HG02840 (cell line): ENCODE measurements around the gene CR1L.
"Not testable (repeated sequence)": the region's sequence is repeated elsewhere in the genome, so short reads cannot be mapped to it uniquely, and the experiment has no call there.

Source experiments
- ATAC-seq: cut with Tn5 transposase; IDR thresholded peaks from one replicate; pipeline ENCODE4 v1.9.1; 2021; ENCODE audit warnings: mild to moderate bottlenecking, moderate library complexity, moderate number of reproducible peaks; ENCODE audit not compliant: unreplicated experiment, low FRiP score

CR1L gene

DNA sequence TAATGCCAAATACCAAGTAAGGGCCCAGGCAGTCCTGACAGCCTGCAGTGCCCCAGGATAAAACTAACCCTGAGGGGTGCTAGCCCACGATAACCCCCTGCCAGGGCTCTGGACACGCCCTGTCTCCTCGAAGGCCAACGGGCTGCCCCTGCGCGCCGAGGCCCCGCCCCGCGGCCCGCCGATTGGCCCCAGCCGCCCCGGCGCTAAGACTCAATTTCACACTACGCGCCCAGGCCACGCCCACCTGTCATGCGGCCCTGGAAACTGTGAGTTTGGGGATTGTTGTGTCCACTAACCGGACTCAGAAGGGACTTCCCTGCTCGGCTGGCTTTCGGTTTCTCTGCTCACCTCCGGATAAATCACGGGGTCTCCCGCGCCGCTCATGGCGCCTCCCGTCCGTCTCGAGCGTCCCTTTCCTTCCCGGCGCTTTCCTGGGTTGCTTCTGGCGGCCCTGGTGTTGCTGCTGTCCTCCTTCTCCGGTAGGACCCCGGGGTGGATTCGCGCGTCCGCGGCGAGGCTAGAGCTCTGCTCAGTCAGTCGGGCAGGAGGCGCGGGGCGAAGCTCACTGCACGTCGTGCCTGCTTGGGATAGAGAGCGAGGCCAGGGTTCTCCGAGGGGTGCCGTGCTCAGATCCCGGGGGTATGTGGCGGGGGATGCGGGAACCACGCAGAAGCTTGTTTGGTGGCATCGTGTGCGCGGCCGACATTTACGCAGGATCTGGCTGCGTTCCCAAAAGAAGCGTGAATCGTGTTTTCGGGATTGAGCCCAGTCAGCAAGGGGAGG lies at the start of gene CR1L:
Gene CR1L, plus strand, starts transcription at position 282 of the 783 bp plus-strand sequence. Its CDS starts 101 bp downstream, at position 383.
- ATAC-seq = peak; percentile 91

DNA sequence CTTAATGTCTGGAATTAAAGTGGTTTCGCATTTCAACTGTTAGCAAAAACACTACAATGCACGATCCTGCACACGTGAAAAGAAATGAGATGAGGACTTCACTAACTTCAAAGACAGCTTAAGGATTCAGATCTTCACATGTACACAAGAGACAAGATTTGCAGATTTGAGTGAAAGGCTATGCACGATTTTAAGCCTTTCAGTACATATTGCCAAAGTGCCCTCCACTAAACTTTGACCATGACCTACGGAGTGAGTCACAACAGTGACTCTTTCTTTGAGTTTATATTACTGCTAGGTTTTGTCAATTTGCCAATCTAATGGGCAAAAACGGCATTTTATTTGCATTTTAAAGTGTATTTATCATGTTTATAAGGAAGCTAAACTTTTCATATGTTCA lies 41.2 kb upstream of the CR1L start:
- no peak for ATAC-seq

DNA sequence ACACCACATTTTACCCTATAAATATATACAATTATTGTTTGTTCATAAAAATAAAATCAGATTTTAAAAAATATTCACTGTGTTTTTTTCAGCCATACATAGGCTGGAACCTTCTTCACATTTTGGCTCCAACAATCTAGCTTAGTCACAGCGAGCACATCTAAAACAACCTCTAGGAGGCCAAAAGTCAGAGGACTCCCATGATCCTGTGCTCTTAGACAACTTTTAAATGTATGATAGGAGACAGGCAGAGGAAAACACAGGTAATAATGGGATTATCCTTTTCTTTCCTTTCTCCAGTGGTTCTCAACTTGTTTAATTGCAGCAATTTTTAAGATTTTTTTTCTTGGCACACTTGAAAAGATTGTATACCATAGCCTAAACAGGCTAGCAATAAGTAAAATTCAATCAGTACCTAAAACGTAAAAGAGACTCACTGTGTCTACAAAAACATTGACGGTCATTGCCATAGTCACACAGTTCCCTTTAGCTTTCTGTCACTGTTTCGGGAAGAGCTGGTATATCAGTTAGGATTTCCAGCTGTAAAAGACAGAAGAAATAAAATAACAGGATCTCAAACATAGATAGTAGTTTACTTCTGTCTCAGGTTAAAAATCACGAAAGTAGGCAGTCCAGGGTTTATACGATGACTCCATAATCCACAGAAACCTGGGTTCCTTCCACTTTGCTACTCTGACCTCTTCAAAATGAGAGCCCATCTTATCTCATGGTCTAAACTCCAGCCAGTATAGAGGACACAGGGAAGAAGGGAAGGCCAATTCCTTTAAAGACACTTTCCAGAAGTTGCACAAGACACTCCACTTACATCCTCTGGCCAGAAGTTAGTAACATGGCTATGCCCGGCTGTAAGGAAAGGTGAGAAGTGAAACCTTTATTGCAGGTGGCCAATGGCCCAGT lies 39.2 kb upstream of the CR1L start:
- no peak for ATAC-seq

DNA sequence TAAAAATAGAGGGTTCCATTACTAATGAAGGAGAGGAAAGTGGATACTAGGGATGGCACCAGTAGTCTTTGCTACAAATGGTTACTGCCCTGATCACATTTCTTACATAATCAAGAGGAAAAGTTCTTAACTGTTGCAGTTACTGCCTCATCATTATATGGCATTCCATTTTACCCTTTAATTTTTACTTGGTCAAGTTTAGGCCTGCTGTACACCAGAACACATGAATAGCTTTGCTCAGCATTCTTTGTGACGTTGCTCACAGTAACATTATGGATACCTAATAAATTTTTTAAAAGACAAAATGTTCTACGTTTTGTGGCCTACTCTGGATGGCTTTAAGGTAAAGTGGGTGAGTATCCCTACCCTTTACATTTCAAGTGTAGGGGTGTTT lies 38.6 kb upstream of the CR1L start:
- no peak for ATAC-seq

DNA sequence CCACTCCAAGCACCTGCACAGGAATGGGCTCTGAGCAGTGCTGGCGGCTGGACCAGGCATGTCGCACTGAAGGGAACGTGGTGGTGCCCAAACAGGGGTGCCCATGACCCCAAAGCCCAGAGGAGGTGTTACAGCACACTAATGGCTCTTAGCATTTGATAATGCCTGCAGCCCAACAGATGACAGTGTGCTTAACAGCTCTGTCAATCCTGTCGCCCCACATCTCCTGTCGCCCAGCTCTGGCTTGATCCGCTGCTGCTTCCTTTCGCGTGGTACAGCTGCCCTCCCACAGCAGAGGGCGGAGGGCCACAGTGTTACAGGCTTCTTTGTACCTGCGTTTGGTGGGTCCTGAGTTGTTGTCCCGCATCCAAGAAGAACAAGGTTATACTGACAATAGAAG lies 32.2 kb upstream of the CR1L start:
- no peak for ATAC-seq

DNA sequence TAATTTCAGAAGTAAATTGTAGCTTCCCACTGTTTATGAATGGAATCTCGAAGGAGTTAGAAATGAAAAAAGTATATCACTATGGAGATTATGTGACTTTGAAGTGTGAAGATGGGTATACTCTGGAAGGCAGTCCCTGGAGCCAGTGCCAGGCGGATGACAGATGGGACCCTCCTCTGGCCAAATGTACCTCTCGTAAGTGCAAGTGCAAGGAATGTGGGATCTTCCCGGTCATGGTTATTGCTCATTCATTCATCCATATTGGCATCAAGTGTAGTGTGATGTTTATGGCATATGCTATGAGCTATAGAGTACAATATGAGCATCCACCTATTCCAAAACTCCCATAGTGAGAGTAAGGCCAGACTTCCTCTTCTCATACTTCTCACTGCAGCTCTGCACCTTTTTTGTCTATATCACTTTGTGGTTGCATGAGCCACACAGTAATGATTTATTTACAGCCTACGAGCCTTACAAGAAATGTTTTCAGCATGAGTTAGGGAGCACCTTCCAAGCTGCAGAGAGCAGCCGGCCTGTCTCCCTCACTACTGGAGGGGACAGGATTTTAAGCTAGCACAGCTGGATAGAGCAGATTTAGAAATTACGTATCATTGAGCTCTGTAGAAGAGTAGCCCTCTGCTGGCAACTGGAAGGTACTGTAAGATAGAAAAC lies 24.9 kb upstream of the CR1L start:
- peak; percentile 71 for ATAC-seq

DNA sequence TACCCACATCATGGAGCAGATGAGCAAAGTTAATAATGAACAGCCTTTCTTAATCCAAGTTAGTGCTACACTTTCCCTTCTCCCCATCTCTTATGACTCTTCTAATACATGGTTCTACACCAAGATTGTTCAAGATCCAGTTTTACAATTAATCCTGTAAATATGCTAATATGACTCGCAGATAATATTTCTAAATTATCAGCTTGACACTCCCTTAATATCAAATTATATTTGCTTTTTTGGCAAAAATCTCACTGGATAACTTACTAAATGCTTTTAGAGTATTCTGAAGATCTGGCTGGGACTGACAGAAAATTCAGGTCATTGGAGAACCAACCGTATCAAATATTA lies 24.4 kb upstream of the CR1L start:
- ATAC-seq = no peak

DNA sequence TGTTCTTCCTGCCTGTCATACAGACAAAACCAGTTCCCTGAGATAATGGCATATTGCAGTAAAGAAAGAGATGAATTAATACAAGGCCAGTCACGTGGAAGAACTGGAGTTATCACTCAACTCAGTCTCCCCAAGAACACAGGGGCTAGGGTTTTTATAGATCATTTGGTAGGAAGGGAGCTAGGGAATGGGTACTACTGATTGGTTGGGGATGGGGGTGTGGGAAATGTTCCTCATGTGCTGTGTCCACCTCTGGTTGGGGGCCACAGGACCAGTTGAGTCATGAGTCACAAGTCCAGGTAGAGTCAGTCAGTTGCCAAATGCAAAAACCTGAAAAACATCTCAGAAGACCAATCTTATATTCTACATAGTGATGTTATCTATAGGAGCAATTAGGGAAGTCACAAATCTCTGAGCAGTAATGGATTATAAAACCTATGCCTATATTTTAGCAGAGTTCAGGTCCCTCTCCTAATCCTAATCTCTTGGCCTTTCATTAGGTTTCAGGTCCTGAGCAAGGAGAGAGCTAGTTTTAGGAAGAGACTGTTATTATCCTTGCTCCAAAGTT lies 19.3 kb upstream of the CR1L start:
- not testable (repeated sequence) for ATAC-seq

DNA sequence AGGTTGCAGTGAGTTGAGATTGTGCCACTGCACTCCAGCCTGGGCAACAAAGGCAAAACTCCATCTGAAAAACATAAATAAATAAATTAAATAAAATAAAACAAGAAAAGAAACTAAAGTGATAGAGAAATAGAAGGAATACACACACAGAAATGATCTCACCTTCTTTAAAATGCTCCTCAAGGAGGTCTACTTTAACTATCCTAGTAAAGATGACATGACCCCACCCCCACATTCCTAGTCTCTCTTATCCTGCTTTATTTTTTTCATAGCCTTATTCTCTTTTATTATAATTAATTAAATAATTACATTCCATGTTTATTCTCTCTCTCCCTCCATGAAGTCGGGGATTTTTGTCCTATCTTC lies 18.0 kb upstream of the CR1L start:
- ATAC-seq = no peak

DNA sequence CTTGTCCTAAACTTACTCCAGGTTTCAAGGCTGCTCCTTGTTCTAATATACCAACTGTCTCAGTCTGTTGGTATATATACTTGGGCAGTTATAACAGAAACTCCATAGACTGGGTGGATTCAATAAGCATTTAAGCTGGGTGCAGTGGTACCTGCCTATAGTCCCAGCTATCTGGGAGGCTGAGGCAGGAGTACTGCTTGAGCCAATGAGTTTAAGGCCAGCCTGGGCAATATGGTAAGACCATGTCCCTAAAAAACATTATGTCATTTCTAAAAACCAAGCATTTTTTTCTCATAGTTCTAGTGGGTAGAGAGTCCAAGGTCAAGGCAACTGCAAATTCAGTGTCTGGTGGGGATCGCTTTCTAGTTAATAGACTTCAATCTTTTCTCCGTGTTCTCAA lies 17.4 kb upstream of the CR1L start:
- ATAC-seq = no peak

DNA sequence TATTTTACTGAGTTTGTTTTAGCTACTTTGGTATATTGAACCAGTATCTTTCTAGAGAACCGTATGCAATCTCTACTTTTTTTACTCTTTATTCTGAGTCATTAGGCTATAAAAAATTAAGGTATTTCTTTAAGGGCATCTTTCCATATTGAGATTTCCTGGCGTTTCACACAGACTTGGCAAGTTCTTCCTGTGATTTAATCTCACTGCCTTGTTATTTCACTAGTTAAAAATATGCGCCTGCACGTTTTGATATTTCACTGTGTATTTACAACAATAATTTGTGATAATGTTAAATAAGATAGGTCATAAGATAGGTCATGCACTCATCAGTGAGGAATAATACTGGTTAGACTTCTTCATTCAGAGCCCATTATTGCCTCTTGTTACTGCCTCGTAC lies 16.2 kb upstream of the CR1L start:
- no peak for ATAC-seq

DNA sequence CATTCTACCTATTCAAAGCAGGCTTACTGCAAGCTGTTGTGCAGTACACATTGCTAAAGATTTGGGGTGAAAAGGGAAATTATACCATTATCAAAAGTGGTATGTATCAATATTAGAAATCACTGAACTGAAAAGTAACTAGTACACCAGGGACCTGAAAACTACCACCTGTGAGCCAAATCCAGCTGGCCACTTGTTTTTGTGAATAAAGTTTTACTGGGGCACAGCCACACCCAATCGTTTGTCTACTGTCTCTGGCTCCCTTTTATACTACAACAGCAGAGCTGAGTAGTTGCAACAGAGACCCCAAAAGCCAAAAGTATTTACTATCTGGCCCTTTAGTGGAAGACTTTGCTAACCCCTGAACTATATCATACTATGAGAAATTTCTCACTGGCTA lies 13.8 kb upstream of the CR1L start:
- no peak for ATAC-seq

DNA sequence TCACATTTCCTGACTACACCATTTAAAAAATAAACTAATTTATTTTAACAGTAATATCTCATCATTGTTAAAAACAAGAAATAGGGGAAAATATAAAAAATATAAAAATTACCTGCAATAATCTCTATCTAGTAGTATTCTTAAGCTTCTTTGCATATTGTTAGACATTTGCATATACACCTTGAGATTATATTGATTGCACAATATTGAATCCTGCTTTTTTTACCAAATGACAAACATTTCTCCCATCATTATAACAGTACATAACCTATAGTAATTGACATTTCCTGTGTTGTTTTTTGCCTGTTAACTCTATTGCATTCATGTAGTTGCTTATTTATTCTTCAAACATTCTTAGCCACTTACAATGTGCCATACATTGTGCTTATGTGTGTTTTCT lies 11.7 kb upstream of the CR1L start:
- ATAC-seq = no peak

DNA sequence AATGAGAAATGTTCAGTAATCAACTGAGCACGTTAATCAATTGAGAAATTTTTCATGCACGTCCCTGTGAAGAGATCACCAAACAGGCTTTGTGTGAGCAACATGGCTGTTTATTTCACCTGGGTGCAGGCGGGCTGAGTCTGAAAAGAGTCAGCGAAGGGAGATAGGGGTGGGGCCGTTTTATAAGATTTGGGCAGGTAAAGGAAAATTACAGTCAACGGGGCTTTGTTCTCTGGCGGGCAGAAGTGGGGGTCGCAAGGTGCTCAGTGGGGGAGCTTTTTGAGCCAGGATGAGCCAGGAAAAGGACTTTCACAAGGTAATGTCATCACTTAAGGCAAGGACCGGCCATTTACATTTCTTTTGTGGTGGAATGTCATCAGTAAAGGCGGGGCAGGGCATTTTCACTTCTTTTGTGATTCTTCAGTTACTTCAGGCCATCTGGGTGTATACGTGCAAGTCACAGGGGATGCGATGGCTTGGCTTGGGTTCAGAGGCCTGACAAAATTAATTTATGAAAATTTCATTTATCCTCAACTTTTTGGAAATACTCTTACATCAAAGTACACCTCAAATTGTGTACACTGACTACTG lies 11.1 kb upstream of the CR1L start:
- not testable (repeated sequence) for ATAC-seq

DNA sequence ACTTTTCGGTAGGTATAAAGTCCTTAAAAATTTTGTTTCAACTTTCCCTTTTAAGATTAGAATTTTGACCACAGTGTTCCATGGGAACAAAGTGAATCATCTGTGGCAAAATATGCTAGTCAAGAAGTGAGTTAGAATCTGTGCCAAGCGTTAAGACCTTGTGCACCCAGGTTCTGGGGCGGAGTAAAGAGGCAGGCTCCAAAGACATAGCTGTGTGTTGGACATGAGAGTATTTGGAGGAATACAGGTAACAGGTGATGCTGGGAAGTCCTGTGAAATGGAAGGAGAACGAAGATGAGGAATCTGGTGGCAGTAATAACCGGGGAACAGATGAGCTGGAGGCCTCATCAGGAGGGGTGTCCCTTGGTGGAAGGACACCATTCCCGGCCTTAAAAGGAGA lies 10.6 kb upstream of the CR1L start:
- not testable (repeated sequence) for ATAC-seq

DNA sequence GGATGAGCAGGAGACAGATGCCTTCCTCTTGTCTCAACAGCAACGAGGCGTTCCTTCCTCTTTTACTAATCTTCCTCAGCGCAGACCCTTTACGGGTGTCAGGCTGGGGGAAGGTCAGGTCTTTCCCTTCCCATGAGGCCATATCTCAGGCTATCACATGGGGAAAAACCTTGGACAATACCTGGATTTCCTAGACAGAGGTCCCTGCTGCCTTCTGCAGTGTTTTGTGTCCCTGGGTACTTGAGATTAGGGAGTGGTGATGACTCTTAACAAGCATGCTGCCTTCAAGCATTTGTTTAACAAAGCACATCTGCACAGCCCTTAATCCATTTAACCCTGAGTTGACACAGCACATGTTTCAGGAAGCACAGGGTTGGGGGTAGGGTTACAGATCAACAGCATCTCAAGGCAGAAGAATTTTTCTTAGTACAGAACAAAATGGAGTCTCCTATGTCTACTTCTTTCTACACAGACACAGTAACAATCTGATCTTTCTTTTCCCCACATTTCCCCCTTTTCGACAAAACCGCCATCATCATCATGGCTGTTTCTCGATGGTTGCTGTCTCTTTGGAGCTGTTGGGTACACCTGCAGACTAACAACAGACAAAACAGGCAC lies 9.3 kb upstream of the CR1L start:
- ATAC-seq = not testable (repeated sequence)

DNA sequence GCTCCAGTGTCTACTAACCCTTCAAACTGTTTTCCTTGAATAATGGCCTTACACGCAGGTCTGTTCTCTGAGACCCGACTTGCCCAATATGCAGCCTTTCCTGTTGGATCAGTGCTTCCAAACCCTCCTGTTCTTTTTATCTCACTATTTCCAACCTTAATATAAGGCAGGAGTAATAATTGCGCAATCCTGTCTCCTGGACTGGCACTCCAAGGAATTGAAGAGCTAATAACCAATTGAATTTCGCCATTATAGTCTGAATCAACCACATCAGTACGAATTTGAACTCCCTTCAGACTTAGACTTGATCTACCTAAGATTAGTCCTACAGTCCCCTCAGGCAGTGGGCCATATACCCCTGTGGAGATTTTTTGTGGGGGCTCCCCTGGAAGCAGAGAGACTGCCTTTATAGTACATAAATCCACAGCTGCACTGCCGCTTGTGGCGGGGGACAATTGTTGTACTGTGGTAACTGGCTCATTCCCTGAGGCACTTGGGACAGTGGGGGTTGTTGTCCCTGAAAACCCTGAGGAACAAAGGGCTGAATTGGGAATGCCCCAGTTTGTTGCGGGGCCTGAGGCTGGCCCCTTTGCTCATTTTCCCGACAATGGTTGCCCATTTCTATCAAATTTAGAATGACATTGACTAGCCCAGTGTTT lies 6.3 kb upstream of the CR1L start:
- ATAC-seq = not testable (repeated sequence)

DNA sequence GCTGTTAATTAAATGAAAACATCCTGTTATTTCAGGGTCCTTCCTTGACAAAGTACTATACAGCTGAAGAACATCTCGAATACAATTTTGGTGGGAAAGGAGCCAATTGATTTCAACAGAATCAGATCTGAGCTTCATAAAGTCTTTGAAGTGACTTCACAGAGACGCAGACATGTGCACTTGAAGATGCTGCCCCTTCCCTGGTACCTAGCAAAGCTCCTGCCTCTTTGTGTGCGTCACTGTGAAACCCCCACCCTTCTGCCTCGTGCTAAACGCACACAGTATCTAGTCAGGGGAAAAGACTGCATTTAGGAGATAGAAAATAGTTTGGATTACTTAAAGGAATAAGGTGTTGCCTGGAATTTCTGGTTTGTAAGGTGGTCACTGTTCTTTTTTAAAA lies 5.6 kb upstream of the CR1L start:
- ATAC-seq = not testable (repeated sequence)

DNA sequence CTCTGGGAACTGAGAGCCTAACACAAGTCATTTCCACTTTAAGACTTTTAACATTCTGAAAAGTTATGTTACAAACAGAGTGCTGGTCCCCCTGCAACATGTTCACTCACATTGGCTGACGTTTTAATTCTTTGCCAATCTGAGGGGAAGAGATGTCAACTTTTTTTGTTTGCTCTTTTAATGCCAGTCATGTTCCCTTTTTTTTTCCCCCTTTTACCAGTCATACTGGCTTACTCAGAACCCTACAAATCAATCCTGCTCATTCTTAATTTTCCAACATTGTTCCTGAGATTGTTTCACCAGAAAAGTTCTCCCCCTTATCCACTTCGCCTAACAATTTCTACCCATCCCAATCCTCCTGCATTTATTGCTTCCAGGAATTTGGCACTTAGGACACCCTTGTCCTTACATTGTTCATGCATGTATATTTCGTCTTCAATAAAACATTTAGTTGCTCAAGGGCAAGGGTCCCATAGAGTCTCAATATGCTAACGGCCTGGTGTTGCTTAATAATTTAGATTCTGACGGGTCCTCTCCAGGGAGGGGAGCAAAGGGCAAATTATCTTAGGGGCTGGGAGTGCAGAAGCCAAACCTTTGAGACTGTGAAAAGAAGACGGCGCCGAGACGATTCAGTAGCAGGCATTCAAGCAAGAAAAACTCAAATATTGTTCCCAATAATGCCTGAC lies 624 bp upstream of the CR1L start:
- no peak for ATAC-seq
